GM18511 (cell line): Measurements from ENCODE around the gene KCNQ5.

Experiments used
- ATAC-seq: cut with Tn5 transposase; IDR thresholded peaks from one replicate; pipeline ENCODE4 v1.9.1; 2021; ENCODE audit warnings: mild to moderate bottlenecking, moderate library complexity; ENCODE audit not compliant: unreplicated experiment

Gene KCNQ5

GRCh38 chr6:72639920-72640614, 18.2 kb downstream of the KCNQ5 start:
- no peak for ATAC-seq

DNA sequence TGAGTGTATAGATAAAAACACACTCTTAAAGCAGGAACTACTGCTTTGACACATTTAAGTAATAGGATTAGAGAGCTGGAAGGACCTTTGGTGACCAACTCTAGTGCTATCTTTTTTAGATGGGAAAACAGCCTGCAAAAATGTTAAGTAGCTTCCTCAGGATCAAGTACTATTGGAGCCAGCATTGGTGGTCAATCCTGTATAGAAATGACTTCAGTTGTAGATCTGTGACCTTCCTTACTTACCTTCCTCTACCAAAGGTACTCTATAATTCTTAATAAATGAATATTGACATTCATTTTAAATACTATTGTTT, 18.7 kb downstream of the KCNQ5 start:
- no peak for ATAC-seq

DNA sequence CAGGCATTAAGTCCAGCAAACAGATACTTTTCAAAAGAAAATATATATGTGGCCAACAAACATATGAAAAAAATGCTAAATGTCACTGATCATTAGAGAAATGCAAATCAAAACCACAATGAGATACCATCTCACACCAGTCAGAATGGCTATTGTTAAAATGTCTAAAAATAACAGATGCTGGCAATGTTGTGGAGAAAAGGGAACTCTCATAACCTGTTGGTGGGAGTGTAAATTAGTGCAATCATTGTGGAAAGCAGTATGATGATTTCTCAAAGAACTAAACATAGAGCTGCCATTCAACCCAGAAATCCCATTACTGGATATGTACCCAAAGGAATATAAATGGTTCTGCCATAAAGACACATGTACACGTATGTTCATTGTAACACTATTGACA, 20.6 kb downstream of the KCNQ5 start:
- ATAC-seq, result peak; percentile 71

- no peak for ATAC-seq
Observed at GRCh38 chr6:72643214-72643613, 21.4 kb downstream of the KCNQ5 start.

- no peak for ATAC-seq
Observed at GRCh38 chr6:72646604-72647485, 25.0 kb downstream of the KCNQ5 start.

- ATAC-seq, result no peak
Observed at GRCh38 chr6:72647489-72647888, 25.6 kb downstream of the KCNQ5 start.

DNA sequence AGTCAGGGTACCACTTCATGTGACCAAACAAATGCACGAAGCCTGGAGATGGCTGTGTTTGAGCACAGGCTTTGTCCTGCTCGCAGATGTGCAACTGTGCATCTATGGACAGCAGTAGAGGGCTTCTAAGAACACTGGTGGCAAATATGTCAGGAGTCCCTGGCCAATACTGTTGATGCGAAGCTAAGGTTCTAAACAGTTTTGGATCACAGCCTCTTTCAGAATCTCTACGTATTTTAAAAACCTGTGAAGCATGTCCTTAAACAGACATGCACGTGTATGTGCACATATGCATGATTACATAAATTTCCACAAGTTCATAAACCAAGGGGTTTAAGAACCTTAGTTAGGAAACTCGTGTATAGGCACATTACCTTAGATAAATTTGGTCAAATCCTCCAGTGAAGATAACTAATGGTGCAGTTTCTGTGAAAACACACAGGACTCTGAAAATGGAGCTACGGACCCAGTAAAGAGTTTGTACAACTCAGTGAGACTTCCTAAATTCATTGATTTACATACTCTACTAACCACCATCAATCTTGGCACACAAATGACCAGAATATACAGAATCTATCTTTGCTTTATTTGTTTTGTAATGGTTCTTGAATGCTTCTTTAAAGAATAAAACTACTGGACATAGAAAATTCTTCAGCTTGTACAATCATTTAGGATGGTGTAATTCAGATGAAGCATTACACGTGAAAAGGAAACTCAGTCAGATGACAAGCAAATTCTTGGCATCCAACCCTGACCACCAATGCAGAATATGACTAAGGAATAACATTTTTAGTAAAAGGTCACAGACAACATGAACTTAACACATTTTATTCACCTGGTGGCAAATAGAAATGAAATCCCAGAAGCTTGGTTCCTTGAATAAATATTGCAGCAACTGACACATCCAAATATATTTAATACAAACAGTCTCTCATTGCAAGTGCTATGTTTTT, 27.4 kb downstream of the KCNQ5 start:
- ATAC-seq, result peak; percentile 71

DNA sequence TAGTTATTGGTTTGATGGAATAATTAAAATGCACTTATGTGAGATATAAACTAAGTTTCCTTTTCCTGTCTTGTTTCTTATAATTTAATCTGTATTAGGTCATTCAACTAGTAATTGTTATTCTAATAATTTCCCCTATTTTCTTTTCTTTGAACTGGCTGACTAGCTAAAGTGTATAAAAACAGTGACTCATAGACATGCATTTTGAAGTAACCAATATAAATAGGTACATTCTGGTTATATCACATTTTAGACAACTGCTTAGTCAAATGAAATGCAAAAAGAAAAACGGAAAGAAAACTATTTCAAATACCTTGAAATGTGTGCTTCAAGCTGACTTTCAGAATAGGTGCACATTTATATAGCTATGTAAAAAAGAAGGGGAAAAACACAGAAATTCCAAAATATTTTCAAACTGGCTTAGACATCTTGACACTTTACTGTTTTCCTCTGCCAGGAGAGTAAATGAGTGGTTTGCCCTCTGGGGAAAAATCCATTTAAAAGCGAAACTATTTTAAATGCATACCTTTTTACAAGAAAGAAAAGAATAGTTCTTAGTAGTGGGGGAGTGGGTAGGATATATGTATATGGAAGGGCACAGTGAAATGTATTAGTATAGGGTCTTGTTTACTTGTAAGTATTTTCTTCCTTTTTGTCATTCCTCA, 28.3 kb downstream of the KCNQ5 start:
- ATAC-seq, result no peak

- ATAC-seq, result no peak
Observed at GRCh38 chr6:72651174-72651573, 29.3 kb downstream of the KCNQ5 start.

GRCh38 chr6:72651967-72652956, 30.4 kb downstream of the KCNQ5 start:
- no peak for ATAC-seq

GRCh38 chr6:72653026-72653425, 31.2 kb downstream of the KCNQ5 start:
- ATAC-seq, result no peak

DNA sequence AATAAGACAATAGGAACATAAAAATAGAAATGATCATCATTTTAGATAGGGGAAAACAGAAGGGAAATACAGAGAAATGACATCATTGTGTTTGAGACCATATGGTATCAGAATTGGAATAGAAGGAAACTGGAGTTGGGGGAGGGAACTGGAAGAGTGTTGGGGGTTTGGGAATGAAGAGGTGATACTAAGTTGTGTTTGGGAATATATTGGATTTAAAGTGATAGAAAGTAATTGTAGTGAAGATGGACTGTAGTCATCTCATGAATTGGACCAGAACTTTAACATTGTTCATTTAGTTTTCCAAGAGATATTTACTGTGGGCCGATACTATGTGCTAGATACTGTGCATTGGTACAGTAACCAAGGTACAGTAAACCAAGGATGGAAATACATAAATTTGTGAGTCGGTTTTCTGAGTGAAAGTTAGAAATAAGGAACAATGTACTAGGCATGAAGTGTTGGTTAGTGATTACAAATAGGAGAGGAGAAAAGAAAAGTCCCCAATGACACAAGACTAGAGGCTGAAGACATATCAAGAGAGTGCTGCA, 32.3 kb downstream of the KCNQ5 start:
- ATAC-seq, result peak; percentile 83

- ATAC-seq, result no peak
Observed at GRCh38 chr6:72657407-72658197, 35.7 kb downstream of the KCNQ5 start.

DNA sequence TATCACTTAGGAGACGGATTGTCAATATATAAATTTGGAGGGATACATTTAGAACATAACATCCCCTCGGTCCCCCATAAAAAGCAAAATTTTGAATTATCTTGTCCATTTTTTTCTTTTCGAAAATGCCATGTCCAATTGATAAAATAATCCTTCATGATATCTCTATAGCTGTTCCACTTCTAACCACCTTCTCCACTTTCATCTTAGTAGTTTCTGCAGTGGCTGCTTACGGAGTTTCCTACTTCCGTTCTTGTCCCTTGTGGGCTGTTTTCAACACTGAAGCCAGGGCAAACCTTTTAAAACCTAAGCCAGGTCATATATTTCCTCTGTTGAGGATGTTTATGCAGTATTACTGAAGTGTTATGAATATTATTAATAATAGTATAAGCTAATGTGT, 37.9 kb downstream of the KCNQ5 start:
- no peak for ATAC-seq

DNA sequence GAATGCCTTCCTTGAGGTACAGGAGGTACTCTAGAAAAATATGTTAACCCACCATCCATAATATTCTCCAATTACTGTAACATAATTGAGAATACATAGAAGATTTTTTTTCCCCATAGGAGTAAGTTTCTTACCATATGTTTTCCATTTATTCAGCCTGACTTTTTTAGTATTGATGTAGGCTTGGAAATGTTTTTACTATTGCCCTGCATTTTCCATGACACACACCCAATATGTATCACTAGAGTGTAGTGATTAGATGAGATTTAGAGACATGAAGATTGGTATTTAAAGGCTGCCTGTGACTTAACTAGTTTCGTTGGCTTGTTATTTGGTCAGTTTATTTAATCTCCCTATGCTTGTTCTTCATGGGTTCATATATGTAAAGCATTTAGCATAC, 39.5 kb downstream of the KCNQ5 start:
- ATAC-seq, result no peak

GRCh38 chr6:72665599-72665998, 43.7 kb downstream of the KCNQ5 start:
- ATAC-seq, result no peak

DNA sequence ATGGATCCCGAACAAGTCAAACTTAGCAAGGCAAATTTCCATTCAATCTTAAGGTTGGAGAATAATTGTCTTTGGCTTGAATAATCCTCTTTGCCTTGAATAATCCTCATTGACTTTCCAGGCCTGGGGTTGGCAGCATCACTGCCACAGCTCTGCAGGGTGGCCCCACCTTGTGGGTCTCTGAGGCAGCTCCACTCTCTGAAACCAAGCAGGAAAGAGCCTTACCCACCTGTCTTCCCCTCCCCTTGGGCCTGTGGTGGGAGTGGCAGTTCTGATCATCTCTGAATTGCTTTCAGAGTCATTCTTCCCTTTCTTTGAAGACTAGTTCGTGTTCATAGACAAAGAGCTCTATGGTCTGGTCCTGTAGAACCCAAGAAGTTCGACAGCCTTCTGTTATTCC, 47.5 kb downstream of the KCNQ5 start:
- peak; percentile 43 for ATAC-seq

DNA sequence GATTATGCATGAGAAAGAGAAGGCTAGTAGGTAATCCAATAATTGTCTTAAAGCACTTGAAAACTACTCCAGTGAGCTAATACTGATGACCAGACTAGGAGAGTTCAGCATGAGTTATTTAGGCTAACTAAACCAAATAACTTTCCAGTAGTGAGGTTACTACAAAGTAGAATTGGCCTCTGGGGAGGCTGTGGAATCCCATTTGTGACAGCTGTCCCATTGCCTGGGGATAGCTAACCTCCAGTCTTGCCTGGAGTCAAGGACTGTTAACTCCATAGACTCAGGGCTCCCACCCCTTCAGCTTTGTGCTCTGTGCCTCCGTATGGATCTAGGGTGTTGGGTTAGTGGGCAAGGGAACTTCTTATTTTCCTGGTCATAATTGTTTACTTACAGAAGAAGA, 51.0 kb downstream of the KCNQ5 start:
- ATAC-seq, result no peak

DNA sequence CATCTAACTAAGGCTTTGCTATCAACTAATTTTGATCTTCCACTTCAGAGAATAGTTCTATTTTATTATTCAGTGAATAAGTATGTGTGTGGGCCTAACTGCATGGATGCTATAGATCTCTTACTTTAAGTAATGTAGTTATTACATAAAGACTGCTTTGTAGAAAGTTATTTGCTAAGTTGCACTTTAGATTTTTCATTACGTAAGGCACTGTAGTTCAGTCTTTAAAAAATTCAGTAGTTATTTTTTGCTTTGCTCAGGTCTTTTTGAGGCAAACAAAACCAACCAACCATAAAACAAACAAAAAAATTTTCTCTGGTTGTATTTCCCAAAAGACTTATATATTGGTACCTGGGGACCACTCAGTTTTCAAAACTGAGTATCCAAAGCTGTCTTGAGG, 53.0 kb downstream of the KCNQ5 start:
- ATAC-seq, result no peak
